H54 (cell line): Measurements from ENCODE around the gene LRCH4.
"Not testable (repeated sequence)": the region's sequence is repeated elsewhere in the genome, so short reads cannot be mapped to it uniquely, and the experiment has no call there.

ENCODE experiments used
- DNase-seq: peaks from one replicate; pipeline ENCODE4 v3.0.0; 2011; ENCODE audit warnings: low spot score, mixed read lengths; ENCODE audit not compliant: insufficient read length
- FAIRE-seq: peaks from 3 replicates; lab custom pipeline; 2011; peaks lifted over from hg19 to GRCh38; lab: Jason Lieb, UNC
- POLR2A ChIP-seq: IDR thresholded peaks from 2 replicates; pipeline ENCODE4 v1.6.1; 2011; ENCODE audit warnings: low read depth, mild to moderate bottlenecking, low read length

The LRCH4 gene

DNA sequence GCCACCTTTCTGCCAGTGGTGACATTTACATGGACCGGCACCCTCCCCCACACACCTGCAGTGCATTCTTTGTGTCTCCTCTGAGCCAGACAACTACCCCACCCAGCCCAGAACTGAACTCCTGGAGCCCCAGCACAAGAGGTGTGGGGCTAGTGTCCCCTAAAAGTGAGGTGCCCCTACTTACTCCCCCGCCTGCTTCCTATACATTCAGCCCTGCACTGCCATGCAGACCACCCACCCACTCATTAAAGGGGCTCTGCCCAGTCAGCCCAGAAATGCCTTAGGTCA is 14.2 kb downstream of the LRCH4 start:
- FAIRE-seq (no peak), DNase-seq (no peak)
- no peak for TF ChIP-seq POLR2A

DNA sequence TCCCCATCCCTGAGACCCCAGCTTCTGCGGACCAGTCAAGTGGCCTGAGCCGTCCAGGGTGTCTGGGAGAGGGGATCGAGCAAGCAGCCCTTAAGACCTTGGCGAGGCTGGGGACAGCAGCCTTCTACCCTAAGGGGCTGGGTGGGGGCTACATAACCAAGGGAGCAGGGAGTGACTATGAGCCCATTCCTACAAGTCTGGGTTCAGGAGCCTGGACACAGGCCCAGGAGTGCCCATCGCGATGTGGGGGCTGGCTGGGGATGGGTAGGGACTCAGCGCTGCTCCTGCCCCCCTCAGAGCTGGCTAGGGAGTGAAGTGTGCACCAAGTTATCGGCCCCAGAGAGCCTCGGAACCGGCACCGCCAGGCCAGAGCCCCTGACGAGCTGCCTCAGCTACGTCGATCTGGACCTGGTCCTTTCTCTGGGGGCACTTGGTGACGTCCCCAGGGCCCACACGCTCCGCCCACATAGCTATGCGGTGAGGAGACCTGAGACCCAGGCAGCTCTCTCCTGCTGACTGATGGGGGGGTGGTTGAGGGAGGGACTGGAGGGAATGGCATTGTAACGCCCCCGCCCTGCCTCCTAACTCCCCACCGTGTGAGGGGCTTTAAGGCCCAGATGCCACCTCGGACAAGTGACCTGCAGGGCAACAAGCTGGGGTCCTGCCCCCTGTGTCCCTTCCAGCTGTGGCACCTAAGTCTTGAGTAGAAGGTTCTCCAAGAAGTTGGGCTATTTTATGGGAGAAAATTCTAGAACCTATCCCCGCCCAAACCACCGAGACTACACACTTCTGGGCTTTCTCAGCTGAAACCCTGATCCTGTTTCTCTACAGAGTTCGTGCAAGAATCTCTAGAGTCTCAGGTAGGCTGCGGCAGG is 14.7 kb downstream of the LRCH4 start:
- no peak for TF ChIP-seq POLR2A
- no peak for FAIRE-seq
- no peak for DNase-seq

GRCh38 chr7:100568896-100569844 is 16.8 kb downstream of the LRCH4 start:
- FAIRE-seq (no peak), DNase-seq (no peak)
- no peak for TF ChIP-seq POLR2A

DNA sequence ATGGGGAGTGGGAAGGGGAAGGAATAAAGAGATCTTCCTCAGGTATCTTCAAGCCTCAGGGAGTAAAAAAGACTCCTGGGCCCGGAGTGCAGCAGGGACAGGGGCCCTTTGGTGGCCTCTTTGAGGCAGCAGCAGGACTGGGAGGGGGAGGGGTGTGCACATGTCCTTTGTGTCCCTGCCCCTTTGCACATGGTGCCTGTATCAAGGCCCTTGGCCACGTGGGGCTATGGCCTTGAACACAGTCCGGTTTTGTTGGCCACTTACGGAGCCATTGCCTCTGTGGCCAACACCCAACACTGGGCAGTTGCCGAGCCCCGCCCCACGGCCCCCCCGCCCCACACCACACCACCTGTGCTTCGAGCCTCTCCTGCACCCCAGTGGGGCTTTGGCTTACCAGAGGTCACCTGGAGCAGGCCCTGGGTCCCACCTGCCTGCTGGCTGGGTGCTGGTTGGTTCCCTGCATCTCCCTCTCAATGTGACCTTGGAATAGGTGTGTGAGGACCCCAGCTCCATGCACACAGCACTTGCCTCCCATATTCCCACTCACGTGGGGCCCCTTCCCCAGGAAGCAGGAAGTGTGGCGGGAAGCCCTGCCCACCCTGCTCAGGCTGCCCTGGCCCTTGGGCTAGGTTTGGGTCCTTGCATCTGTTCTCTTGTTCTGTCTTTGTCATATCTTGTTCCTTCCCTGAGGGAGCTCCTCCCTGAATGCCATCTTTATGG is 17.6 kb downstream of the LRCH4 start:
- TF ChIP-seq POLR2A, result no peak
- no peak for DNase-seq
- FAIRE-seq, result no peak

GRCh38 chr7:100567751-100568175 is 18.2 kb downstream of the LRCH4 start:
- no peak for FAIRE-seq
- TF ChIP-seq POLR2A, result no peak
- DNase-seq, result no peak

GRCh38 chr7:100567031-100567730 is 18.7 kb downstream of the LRCH4 start:
- FAIRE-seq (no peak), DNase-seq (no peak)
- no peak for TF ChIP-seq POLR2A

- TF ChIP-seq POLR2A, result no peak
- FAIRE-seq (no peak), DNase-seq (no peak)
These were observed 19.9 kb downstream of the LRCH4 start for GRCh38 chr7:100566018-100566531.

GRCh38 chr7:100565133-100565571 is 20.8 kb downstream of the LRCH4 start:
- FAIRE-seq (no peak), DNase-seq (no peak)
- TF ChIP-seq POLR2A, result no peak

DNA sequence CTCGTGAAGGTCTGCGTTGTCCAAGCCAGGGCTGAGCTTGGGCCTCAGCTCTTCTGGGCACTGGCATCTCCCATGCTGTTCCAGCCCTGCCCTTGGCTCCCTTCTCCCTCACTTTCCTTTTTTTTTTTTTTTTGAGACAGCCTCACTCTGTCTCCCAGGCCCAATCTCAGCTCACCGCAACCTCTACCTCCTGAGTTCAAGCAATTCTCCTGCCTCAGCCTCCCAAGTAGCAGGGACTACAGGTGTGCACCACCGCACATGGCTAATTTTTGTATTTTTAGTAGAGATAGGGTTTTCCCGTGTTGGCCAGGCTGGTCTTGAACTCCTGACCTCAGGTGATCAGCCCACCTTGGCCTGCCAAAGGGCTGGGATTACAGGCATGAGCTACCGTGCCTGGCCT is 21.5 kb downstream of the LRCH4 start:
- not testable (repeated sequence) for DNase-seq, FAIRE-seq

GRCh38 chr7:100563809-100564400 is 22.0 kb downstream of the LRCH4 start:
- DNase-seq, result peak; percentile 87
- TF ChIP-seq POLR2A, result no peak
- no peak for FAIRE-seq

DNA sequence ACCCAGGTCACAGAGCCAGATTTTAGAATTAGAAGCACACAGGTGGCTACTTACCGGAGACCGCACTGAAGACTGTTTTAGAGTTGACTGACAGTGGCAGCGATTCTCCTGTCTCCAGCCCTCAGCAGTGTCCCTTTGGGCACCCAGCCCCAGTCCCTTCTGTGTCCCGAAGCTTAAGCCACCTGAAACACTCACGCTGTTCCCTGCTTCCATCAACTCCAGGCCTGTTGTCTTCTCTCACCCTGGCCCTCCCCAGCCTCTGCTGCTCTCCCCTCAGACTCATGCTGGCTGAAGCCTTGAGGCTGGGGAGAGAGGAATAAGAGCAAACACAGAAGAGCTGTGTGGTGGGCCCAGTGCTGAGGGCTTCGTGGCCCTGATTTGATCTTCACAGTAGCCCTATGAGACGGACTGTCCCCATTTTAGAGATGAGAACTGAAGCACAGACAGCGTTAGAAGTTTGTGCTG is 22.8 kb downstream of the LRCH4 start:
- TF ChIP-seq POLR2A, result no peak
- no peak for DNase-seq
- no peak for FAIRE-seq

DNA sequence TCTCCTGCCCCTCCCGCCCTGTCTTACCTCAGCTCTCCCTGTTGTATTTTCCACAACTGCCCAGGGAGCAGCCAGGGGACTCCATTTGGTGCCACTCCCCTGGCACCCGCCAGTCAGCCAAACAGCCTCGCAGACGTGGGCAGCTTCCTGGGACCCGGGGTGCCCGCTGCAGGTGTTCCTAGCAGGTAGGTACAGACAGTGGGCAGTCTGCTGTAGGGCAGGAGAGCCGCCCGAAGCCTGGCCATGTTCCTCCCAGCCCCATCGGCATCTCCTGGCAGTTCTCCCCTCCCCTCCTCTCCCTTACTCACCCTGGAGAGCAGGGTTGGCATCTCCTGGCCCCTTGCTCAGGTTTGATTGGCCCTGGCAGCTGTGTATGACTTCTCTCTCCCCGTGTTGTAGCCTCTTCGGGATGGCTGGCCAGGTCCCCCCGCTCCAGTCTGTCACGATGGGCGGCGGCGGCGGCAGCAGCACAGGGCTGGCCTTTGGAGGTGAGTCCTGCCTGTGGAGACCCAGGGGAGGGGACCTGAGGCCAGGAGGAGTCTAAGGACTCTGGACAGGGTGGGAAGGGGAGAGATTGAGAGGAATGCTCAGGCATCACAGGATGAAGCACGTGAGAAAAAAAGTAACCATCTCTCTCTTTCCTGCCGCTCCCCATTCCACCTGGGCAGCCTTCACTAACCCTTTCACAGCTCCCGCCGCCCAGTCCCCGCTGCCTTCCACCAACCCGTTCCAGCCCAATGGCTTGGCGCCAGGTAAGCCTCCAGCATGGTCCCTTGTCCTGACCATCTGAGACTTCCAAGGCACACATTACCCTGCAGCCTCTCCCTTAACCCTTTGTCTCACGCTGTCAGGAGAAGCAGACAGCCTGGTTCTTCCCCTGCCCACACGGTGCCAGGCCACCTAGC is 23.5 kb downstream of the LRCH4 start:
- no peak for DNase-seq
- no peak for FAIRE-seq
- TF ChIP-seq POLR2A, result no peak
